HL-60/S4 (cell line): ENCODE data around the gene PTCSC3.
"Not testable (repeated sequence)": the region's sequence is repeated elsewhere in the genome, so short reads cannot be mapped to it uniquely, and the experiment has no call there.

Experiments used
- in situ Hi-C: fragments of 300-500 bp; cut with MboI; formaldehyde crosslinking; loops from 2 replicates; pipeline ENCODE4 v1.14.3; 2022; ENCODE audit warnings: low sequenced_read_pairs

Gene PTCSC3

DNA sequence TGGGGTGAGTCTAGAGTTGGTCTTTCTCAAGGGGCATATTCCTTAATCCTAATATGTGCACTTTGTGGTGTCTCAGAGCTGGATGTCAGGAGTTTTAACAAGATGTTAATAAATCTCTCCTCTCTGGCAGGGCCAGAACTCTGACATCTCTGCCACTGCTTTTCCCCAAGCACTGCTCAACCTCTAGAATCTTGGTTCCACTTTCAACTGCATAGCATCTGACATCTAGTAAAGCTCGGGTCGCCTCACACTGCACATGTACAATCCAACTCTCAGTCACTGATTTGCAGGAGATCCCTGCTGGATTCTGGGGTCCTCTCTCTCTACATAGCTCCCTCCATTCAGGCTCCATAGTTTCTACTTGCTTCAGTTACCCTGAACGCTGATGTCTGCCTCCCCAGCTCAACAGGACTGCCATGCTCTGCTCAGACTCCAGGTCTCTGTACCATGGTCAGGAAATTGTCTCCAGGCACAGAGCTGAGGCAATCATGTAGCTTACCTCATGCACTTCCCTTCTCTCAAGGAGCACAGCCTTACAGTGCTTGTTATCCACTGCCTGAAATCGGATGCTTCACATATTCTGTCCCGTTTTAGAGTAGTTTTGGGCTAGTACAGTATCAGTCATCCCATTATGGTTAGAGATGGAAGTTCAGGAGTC lies 1.6 kb downstream of the PTCSC3 start:
- in situ Hi-C loops: no loop called here

DNA sequence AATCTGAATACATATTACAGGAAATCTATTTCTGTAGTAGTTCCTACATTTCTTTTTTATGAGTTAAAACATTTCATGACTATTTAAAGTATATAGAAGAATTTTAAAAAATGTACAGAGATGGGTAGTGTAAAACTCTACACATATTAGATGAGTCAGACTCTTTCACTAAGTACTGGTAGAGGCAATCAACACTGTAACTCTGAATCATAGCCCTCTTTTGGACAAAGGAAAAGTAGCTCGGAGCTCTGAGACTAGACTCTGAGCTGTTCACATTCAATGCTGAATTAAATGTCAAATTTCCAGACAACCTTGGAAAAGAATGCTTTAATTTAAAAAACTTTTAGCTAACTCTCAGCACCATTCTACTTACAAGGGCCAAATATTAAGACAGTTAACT lies 3.4 kb downstream of the PTCSC3 start:
- in situ Hi-C loops: no loop called here

DNA sequence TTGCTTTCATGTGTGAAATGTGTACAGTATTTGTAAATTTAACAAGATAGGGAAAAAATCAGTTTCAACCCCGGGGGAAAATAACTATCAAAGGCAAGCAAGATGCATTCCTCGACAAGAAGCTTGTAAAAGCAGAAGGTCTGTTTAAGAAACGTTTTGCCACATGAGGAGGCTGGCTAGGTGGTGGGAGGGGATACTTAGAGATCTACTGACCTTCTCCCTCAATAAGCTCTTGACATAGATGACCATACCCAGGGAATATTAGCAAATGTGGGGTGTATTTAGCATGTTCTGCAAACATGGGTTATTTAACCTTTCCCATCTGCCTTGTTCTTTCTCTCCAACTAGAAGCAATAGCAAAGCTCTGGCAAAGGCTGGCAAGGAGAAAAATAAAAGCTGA lies 4.9 kb downstream of the PTCSC3 start:
- in situ Hi-C loops: no loop called here

DNA sequence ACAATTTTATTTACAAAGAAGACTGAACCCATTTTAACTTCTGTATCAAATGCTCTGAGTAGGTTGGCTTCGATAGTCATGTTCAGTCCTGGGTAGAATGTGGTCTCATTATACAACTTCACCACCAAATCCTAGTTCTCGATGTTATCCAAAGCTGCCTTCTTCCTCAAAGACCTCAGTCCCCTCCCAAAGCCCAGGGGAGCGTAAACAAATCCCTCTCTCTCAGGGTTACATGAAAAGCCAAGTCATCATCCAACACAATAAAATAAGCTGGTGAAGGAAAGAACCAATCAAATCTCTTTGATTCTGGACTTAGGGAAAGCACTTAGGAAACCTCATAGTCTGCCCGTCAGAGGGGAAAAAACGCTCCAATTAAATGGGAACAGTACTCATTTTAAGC lies 9.1 kb downstream of the PTCSC3 start:
- in situ Hi-C loops: no loop called here

DNA sequence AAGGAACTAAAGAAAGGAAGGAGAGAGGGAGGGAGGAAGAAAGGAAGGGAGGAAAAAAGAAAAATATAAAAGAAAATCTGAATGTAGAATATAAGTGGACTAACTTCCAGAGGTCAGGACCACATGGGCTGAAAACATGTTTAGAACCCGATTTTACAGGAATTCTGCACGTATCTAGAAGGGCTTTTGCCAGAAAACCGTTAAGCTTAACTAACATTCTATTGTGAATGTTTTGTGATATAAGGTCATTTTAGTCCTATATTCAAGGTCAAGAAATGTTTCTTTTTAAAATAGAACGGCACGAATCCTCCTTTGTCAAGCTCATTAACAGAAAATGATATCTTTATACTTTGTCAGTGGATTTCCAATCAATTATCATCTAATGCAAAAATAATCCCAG lies 13.1 kb downstream of the PTCSC3 start:
- in situ Hi-C loops: no loop called here

DNA sequence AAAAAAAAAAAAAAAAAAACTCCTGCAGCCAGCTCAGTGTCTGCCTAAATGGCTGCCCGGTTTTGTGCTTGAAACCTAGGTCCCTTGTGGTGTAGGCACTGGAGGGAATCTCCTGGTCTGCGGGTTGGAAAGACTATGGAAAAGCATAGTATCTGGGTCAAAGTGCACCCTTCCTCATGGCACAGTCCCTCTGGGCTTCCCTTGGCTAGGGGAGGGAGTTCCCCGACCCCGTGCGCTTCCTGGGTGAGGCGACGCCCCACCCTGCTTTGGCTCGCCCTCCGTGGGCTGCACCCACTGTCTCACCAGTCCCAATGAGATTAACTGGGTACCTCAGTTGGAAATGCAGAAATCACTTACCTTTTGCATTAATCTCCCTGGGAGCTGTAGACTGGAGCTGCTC lies 14.3 kb downstream of the PTCSC3 start:
- in situ Hi-C loops: no loop called here

DNA sequence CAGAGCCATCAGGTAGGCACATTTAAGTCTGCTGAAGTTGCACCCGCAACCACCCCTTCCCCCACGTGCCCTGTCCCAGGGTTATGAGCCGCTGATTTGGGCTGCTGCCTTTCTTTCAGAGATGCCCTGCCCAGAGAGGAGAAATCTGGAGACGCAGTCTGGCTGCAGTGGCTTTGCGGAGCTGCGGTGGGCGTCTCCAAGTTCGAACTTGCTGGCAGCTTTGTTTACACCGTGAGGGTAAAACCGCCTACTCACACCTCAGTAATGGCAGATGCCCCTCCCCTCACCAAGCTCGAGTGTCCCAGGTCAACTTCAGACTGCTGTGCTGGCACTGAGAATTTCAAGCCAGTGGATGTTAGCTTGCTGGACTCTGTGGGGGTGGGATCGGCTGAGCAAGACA lies 14.7 kb downstream of the PTCSC3 start:
- in situ Hi-C loops: no loop called here

DNA sequence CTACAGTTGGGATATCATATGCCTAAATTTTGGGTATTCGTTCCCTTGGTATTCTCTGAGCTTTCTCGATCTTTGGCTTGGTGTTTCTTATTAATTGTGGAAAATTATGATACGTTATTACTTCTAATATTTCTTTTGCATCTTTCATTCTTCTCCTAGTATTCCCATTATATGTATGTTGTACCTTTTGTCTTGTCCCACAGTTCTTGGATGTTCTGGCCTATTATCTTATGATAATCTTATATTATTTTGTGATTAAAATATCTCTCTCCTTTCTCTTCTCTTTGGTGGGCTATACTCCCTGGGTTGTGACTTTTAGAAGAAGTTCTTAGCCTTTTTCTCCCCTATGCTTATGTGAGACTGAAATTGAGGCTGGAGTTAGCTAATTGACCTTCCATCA lies 25.2 kb downstream of the PTCSC3 start:
- in situ Hi-C loops: no loop called here

DNA sequence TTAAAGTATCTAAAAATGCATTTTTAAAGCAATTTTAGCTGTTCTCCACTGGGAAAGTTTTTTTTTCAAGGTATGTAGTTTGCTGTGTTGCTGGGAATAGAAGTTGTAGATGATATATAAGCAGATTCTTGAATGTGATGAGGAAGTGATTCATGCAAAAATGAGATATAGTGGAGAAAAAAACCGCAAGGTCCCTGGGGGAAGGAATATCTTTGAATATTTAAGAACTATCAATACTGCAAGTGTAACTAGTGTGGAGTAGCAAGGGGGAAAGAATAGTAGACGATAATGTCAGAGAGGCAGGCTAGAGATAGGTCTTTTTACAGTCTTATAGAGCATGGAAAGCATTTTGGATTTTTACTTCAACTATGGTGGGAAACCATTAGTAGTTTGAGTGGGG lies 42.5 kb downstream of the PTCSC3 start:
- in situ Hi-C loops: no loop called here

DNA sequence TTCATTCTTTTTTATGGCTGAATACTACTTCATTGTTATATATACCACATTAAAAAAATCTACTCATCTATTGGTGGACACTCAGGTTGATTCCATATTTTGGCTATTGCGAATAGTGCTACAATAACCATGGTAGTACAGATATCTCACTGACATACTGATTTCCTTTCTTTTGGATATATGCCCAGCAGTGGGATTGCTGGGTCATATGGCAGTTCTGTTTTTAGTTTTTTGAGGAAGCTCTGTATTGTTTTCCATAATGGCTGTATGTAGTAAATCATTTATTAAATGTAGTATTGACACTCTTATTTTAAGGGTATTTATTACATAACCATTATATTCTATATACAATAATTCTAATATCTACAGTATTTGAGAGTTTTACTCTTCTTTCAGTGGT lies 43.7 kb downstream of the PTCSC3 start:
- in situ Hi-C loops: no loop called here

DNA sequence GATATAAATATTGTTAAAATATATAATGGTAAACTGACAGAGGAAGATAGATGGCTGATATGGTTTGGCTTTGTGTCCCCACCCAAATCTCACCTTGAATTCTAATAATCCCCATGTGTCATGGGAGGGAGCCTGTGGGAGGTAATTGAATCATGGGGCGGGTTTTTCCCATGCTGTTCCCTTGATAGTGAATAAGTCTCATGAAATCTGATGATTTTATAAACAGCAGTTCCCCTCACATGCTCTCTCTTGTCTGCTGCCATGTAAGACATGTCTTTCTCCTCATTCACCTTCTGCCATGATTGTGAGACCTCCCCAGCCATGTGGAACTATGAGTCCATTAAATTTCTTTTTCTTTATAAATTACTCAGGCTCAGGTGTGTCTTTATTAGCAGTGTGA lies 46.3 kb downstream of the PTCSC3 start:
- in situ Hi-C loops: no loop called here

DNA sequence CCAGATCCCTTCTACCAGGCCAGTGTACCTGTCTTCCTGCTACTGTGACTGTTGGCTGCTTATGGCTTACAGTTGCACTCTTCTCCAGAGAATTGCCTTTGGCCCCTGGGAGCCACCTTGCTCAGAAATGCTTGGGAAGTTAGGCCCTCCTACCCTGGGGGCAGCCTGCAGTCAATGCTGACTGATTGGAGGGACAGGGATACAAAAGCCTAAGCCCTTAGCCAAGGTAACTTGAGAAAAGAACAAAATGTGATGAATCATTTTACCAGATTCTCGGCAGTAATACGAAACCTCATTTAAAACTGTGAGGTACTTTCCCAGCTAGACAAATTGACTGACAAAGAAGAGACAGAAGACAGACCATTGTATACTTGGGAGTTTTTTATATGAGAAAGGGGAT lies 47.3 kb downstream of the PTCSC3 start:
- in situ Hi-C loops: no loop called here

DNA sequence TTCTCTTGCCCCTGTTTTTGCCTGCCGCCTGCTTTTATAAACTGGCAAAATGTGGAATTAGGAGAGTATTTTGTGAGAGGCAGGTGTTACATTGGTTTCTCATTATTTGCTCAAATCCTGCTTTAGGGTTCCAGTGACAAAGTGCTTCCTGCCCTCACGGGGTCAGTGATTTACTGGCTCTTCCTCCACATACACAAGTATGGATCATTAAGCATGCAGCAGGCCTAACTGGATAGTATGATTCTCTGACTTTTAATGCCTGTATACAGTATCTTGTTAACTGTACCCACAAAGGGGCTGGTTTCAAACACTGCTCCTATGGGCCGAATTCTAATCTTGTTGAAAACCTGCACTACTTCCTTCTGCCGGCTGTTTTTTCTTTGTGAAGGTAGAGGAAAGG lies 63.2 kb downstream of the PTCSC3 start:
- in situ Hi-C loops: no loop called here

DNA sequence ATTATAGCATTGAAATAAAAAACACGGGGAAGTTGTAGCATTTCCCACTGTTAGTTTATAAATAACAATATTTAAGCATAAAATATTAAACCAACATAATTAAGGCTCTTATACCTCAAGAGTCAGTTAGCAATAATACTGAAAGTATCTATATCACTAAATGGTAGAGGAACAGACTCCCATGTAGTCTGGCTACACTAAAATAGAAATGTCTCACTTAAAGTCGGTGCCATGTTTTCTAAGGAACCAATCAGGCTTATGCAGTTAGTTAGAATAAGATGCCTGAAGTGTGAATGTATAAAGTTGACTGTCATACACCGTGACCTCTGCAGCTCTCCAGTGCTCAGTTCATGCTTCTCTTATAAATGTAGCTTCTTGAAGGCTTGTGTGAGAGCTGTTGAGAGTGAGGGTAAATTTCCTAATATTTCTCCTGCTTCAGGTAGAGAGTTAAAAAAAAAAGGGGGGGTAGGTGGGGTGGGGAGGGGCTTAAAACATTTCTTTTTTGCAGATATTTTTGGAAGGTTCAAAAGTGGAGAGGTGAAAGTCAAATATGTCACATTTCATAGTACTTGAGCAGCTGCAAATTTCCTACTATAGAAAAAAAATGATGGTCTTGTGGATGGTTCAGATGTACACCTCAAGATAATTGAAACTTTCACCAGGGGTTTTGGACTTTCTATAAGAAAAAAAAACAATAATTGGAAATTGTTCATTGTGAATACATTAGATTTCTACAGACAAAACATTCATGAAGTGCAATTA lies 64.5 kb downstream of the PTCSC3 start:
- in situ Hi-C loops: no loop called here

DNA sequence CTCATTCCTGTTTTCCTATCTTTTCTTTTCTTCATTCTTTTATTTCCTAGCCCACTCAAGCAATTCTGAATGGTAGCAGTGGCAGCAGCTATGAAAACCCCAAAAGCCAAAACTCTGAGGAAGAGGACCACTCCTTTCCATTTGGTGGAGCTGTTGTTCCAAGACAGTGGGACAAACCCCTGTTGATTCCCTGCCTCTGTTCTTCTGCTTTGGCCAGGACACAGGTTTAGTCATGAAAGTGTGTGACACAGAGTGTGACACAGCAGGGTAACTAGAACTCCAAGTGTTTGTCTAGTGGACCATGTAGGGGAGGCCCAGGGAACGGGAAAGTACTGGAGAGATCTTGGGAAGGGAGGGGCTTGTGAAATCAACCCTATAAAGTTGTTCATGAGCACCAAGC lies 71.1 kb downstream of the PTCSC3 start:
- in situ Hi-C loops: no loop called here

DNA sequence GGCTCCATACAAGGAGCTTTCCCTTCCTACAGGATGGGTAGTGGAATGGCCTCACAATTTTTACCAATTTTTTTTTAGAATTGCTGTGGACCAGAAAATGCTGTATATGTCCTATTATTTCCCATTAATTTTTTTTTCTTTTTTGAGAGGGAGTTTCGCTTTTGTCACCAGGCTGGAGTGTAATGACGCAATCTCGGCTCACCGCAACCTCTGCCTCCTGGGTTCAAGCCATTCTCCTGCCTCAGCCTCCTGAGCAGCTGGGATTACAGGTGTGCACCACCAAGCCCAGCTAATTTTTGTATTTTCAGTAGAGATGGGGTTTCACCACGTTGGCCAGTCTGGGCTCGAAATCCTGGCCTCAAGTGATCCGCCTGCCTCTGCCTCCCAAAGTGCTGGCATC lies 72.3 kb downstream of the PTCSC3 start:
- in situ Hi-C loops: not testable (repeated sequence)

DNA sequence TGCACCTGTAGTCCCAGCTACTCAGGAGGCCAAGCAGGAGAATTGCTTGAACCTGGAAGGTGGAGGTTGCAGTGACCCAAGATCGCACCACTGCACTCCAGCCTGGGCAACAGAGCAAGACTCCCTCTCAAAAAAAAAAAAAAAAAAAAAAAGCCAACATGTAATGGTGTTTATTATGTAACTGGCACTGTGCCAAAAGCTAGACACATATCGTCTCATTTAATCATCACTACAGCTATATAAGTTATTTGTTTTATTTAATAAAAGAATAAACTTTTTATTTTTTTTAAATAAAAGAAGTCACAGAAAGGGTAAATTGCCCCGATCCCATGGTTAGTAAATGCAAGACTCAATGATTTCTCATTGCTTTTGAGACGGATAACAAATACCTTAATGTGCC lies 76.9 kb downstream of the PTCSC3 start:
- in situ Hi-C loops: no loop called here

DNA sequence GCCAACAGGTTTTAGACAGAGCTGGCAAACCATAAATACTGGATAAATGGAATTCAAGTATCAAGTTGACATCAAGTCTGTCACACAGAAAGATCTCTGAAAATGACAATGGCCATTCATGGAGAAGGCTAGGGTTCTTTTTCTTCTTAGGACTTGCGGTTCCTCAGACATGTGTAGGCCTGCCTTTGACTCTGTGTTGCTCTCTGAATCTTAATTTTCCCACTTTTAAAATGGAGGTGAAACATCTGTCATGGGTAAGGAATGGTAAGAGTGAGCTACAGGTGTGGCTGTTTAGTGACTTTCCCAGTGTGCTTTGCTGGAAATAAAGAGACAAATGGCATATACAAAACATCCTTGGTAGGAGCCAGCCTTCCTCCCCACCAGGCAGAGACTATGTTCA lies 79.2 kb downstream of the PTCSC3 start:
- in situ Hi-C loops: no loop called here

DNA sequence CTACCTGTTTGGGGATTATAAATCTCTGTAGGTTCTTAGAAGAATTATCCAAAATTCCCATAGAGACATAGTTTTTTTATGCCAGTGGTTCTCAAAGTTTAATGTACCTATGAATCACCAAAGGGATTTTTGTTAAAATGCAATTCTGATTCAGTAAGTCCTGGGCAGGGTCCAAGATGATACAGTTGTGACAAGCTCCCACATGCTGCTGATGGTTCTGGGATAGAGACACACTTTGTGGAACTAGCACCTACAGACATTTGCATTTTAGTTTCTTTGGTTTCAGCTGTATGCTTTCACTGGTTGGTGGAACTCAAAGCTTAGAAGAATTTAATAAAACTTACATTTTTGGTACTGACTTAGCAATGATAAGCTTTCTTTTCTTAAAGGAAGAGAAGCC lies 80.4 kb downstream of the PTCSC3 start:
- in situ Hi-C loops: no loop called here

DNA sequence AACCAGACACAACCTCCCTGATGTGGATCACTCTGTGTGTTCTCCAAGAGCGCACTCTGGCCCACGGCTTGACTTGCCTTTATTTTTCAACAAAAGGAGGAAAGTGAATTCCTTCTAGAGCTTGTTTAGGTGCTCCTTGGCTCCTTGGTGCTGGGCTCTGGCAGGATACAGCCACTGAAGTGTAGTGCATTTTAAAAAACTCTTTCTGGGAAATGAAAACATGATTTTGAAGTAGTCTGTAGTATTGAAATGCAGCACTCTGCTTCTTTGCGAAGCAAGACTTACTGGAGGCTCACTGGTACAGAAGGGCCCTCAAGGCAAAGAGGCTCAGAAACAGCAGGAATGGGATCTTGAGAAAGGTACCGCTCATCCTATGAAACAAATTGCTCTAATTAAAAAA lies 81.6 kb downstream of the PTCSC3 start:
- in situ Hi-C loops: no loop called here

DNA sequence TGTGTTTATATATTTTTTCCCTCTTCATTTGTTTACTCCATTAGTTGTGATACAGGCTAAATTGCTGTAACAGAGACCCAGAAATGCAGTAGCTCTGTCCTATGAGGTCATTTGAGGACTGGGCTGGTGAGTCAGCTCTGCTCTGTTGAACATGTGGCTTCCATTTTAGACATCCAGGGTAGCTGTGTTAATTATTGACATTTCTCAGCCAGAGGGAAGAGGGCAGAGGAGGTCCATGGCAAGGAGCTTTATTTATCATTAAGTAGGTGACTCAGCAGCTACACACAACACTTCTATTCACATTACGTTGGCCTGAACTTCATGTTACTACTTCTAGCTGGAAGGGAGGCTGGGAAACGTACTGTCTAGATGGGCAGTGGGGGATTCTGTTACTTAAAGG lies 85.4 kb downstream of the PTCSC3 start:
- in situ Hi-C loops: no loop called here

DNA sequence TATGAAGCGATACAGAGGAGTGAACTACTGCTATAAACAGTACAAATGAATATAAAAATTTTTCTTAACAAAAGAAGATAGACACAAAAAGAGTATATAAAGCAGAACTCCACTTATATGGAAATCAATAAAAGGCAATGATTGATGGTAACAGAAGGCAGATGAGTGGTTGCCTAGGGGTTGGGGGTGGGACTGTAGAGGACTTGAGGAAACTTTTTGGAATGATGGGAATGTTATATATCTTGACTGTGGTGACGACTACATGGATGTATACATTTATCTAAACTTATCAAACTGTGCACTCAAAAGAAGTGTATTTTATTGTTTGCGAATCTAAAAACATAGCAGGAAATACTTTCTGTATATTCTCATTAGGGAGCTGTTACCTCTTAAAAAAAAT lies 89.1 kb downstream of the PTCSC3 start:
- in situ Hi-C loops: no loop called here
